ENCODE measurements around the gene CLIP2. TPM values are rescaled to one million over a fixed set of nuclear protein-coding genes. Genes with fewer than 3 reads are reported as not detected.
"Not testable (repeated sequence)": the region's sequence is repeated elsewhere in the genome, so short reads cannot be mapped to it uniquely, and the experiment has no call there.

Gene CLIP2
- total RNA-seq, 1 donor from 2014 or later, result 26.5 TPM

DNA sequence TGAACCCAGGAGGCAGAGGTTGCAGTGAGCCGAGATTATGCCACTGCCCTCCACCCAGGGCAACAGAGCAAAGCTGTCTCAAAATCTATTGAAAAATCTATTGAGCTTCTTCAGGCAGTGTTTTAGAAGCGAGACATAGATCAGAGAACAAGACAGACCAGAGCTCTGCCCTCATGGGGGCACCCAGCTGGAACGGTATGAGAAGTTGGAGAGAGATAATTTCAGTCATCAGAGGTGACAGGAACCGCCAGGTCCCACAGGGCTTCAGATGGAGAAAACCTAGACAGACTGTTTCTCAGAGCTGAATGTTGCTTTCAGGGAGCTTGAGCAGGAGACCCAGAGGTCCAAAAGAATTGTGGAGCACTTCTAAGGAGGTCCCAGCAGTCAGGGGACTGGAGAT lies 150.3 kb downstream of the CLIP2 start:
- no peak for DNase-seq (ENCODE audit: low read depth, low spot score)
- H3K9me3 Mint-ChIP-seq, result peaks cover 5% of the 10 kb centered on the region
- H3K27ac Mint-ChIP-seq (ENCODE audit: unreplicated experiment), result no peak overlapping the region
- peaks cover 21% of the 10 kb centered on the region for H3K4me1 Mint-ChIP-seq
- H3K4me3 Mint-ChIP-seq, result no peak overlapping the region
- H3K36me3 Mint-ChIP-seq (ENCODE audit: low read depth), result no peaks in the 10 kb centered on the region
- TF ChIP-seq, protein P1, sequence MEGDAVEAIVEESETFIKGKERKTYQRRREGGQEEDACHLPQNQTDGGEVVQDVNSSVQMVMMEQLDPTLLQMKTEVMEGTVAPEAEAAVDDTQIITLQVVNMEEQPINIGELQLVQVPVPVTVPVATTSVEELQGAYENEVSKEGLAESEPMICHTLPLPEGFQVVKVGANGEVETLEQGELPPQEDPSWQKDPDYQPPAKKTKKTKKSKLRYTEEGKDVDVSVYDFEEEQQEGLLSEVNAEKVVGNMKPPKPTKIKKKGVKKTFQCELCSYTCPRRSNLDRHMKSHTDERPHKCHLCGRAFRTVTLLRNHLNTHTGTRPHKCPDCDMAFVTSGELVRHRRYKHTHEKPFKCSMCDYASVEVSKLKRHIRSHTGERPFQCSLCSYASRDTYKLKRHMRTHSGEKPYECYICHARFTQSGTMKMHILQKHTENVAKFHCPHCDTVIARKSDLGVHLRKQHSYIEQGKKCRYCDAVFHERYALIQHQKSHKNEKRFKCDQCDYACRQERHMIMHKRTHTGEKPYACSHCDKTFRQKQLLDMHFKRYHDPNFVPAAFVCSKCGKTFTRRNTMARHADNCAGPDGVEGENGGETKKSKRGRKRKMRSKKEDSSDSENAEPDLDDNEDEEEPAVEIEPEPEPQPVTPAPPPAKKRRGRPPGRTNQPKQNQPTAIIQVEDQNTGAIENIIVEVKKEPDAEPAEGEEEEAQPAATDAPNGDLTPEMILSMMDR (conservative IDR thresholded peaks at IDR 0.05), result no peak
- H3K27me3 Mint-ChIP-seq (ENCODE audit: low read depth), result no peaks in the 10 kb centered on the region

DNA sequence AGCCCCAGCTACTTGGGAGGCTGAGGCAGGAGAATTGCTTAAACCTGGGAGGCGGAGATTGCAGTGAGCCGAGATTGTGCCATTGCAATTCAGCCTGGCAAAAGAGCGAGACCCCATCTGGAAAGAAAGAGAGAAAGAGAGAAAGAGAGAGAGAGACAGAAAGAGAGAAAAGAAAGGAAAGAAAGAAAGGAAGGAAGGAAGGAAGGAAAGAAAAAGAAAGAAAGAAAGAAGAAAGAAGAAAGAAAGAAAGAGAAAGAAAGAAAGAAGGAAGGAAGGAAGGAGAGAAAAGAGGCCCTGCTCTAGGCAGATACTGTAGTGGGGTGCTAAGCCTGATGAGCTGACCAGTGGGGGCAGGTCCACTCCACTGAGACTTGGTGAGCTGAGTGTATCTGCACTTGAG lies 150.9 kb downstream of the CLIP2 start:
- not testable (repeated sequence) for H3K9me3 Mint-ChIP-seq; H3K36me3 Mint-ChIP-seq (ENCODE audit: low read depth); H3K4me3 Mint-ChIP-seq; H3K27me3 Mint-ChIP-seq (ENCODE audit: low read depth); H3K27ac Mint-ChIP-seq (ENCODE audit: unreplicated experiment); DNase-seq (ENCODE audit: low read depth, low spot score)
- H3K4me1 Mint-ChIP-seq, result peaks cover 25% of the 10 kb centered on the region

DNA sequence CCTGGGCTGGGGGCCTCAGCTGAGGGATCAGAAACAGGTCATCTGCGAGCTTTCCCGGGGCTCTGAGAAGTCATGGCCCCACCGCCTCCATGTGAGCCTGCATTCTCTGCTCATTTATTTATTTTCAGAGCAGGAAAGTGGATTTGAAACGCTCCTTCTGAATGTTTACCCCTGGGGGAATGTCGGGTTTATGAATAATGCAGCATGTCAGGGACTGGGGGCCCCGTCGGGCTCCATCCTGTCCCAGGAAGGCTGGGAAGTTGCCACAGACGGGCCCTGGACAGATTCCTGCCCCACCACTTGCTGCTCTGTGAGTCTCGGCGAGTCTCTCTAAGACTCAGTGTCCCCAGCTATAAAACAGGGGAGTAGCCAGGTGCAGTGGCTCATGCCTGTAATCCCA lies 152.6 kb downstream of the CLIP2 start:
- H3K4me1 Mint-ChIP-seq, result peaks cover 25% of the 10 kb centered on the region
- no peaks in the 10 kb centered on the region for H3K27me3 Mint-ChIP-seq (ENCODE audit: low read depth)
- no peak overlapping the region for H3K27ac Mint-ChIP-seq (ENCODE audit: unreplicated experiment)
- TF ChIP-seq, protein P1 (conservative IDR thresholded peaks at IDR 0.05), result no peak
- peaks cover 5% of the 10 kb centered on the region for H3K9me3 Mint-ChIP-seq
- DNase-seq (ENCODE audit: low read depth, low spot score), result no peak
- no peak overlapping the region for H3K4me3 Mint-ChIP-seq
- H3K36me3 Mint-ChIP-seq (ENCODE audit: low read depth), result no peaks in the 10 kb centered on the region

DNA sequence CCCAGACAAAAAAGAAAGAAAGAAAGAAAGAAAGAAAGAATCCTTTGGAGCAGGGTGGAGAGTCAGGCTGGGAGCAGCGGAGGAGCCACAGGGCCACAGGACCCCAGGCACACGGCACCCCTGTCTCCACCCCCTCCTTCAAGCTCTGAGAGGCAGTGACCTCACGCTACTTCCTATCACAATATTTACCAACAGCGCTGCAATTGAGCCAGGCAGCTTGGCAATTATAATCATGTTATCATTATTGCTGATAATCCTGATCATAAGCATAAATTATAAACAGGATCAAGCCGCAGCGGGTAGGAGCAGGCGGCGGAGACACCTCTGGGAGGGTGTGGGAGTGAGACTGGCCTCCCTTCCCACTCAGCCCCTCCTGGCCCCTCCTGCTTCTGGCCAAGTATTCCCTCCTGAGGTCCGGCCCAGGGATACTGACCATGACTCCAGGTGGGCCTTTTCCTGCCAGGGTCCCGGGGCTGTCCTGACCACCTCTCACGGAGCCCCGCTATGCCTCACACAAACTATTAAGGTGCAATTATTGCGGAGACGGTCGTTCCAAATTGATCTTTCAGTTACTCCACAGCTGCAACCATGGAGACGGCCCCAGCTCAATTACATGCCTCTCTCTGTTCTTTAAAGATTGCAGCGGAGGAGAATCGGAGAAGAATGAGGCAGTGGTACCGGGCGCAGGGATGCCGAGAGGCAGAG lies 154.5 kb downstream of the CLIP2 start:
- H3K9me3 Mint-ChIP-seq, result no peaks in the 10 kb centered on the region
- no peaks in the 10 kb centered on the region for H3K27me3 Mint-ChIP-seq (ENCODE audit: low read depth)
- H3K27ac Mint-ChIP-seq (ENCODE audit: unreplicated experiment), result no peak overlapping the region
- H3K4me3 Mint-ChIP-seq, result peak overlapping the region; percentile 13
- no peaks in the 10 kb centered on the region for H3K36me3 Mint-ChIP-seq (ENCODE audit: low read depth)
- TF ChIP-seq, protein P1 (conservative IDR thresholded peaks at IDR 0.05), result no peak
- peaks cover 25% of the 10 kb centered on the region for H3K4me1 Mint-ChIP-seq
- no peak for DNase-seq (ENCODE audit: low read depth, low spot score)

DNA sequence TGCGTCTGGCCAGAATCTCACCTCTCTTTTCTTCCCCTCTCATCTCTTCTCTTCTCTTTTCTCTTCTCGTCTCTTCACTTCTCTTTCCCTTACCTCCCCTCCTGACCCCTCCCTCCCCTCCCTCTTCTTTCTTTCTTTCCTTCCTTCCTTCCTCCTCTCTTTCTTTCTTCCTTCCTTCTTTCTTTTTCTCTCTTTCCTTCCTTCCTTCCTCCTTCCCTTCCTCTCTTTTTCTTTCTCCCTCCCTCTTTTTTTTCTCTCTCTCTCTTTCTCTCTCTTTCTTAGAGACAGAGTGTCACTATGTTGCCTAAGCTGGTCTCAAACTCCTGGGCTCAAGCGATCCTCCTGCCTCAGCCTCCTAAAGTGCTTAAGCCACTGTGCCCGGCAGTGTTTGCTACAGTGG lies 159.9 kb downstream of the CLIP2 start:
- DNase-seq (ENCODE audit: low read depth, low spot score), result no peak
- Mint-ChIP-seq H3K36me3 (ENCODE audit: low read depth) (no peaks in the 10 kb centered on the region), H3K4me3 (peak overlapping the region; percentile 72), H3K27me3 (ENCODE audit: low read depth) (no peaks in the 10 kb centered on the region), H3K9me3 (no peaks in the 10 kb centered on the region), H3K4me1 (peaks cover 15% of the 10 kb centered on the region), H3K27ac (ENCODE audit: unreplicated experiment) (no peak overlapping the region)
- TF ChIP-seq, protein P1 (conservative IDR thresholded peaks at IDR 0.05), result no peak

DNA sequence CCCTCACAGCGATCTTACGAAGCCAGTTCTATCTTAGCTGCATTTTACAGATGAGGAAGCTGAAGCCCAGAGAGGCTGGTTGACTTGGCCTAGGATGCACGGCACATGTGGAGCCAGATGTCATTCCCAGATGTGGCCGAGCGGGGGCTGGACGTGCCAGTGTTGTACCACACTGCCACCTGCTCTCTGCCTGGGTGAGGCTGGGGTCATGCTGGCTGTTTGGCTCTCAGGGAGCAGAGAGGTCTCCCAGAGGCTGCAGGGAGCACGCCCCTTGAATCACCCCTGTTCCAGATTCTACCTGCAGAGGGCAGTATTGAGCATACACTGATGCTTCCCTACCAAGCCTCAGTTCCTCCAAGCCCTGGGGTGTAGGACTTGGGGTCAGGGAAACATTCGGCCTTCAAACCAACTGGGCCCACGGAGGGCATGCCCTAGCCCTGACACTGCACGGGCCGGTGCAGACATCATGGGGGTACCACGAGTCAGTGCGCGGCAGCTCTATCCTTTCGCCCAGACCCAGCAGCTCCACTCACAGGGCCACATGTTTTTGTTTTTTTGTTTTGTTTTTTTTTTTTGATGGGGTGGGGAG lies 160.7 kb downstream of the CLIP2 start:
- peak; percentile 82 for DNase-seq (ENCODE audit: low read depth, low spot score)
- H3K9me3 Mint-ChIP-seq, result no peaks in the 10 kb centered on the region
- H3K36me3 Mint-ChIP-seq (ENCODE audit: low read depth), result no peaks in the 10 kb centered on the region
- TF ChIP-seq, protein P1 (conservative IDR thresholded peaks at IDR 0.05), result peak; percentile 81
- H3K27me3 Mint-ChIP-seq (ENCODE audit: low read depth), result no peaks in the 10 kb centered on the region
- H3K27ac Mint-ChIP-seq (ENCODE audit: unreplicated experiment), result no peak overlapping the region
- peaks cover 8% of the 10 kb centered on the region for H3K4me1 Mint-ChIP-seq
- peak overlapping the region; percentile 80 for H3K4me3 Mint-ChIP-seq
